Spleen (tissue), 7 donors: ENCODE results near the gene PERM1.

Experiments
- CTCF ChIP-seq, 11 experiments: fragments of 200-600 bp in 7 of 11; fragments of 450-650 bp in 4 of 11; sonication (generic) in 4 of 11; IDR thresholded peaks in 8 of 11; conservative IDR thresholded peaks in 3 of 11; 1 replicate in 7 of 11; 2 replicates in 4 of 11; pipeline versions ENCODE4 v1.4.0 to v1.8.0; 2016 to 2021; ENCODE audit warnings: antibody characterized with exemption in 11 of 11, inconsistent platforms in 4 of 11, mild to moderate bottlenecking in 1 of 11
- POLR2A ChIP-seq, 3 donors: fragments of 450-650 bp; IDR thresholded peaks; one replicate each; pipeline ENCODE4 v1.5.1; 2017; ENCODE audit warnings: antibody characterized with exemption in 3 of 3, mild to moderate bottlenecking in 1 of 3
- POLR2AphosphoS5 ChIP-seq, 3 donors: sonication (generic); formaldehyde crosslinking; IDR thresholded peaks; one replicate each; pipeline ENCODE4 v1.5.1; 2017; ENCODE audit warnings: antibody characterized with exemption in 3 of 3
- donor health status: DM: no; HTN: no; CAD: no; lungs with moderate emphysema.
- donor health status: DM: no; HTN: no; CAD: no.
- donor health status: DM: no; HTN: no; CAD: no.

DNA sequence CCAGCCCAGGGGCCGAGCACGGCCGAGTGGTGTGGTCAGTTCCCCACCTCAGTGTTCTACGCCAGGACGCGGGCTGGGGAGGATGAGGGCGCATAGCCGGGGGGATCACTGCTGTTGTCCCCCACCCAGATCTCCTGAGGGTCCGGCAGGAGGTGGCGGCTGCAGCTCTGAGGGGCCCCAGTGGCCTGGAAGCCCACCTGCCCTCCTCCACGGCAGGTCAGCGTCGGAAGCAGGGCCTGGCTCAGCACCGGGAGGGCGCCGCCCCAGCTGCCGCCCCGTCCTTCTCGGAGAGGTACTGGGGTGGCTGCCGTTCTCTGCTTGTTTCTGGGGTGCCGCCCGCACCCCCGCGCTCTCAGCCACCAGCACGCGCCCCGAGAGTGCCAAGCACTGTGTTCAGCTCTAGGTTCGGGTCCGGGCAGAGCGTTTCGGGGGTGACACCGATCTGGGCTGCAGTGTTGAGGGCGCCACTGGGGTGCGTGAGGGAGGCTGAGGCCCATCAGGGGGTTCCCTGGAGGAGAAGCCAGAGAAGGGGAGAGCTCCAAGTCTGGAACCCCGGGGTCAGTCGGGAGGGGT, 40.8 kb downstream of the PERM1 start:
- TF ChIP-seq CTCF (IDR thresholded peaks at IDR 0.05 in 8 of 11, conservative IDR thresholded peaks at IDR 0.05 in 3 of 11) (no peak), POLR2A (IDR thresholded peaks at IDR 0.05) (no peak), POLR2AphosphoS5 (IDR thresholded peaks at IDR 0.05) (no peak)
